HG03558 (cell line): ENCODE data around the gene ST8SIA1.

Experiments used
- ATAC-seq: cut with Tn5 transposase; IDR thresholded peaks from one replicate; pipeline ENCODE4 v1.9.1; 2021; ENCODE audit warnings: moderate number of reproducible peaks; ENCODE audit not compliant: unreplicated experiment; ENCODE audit errors: extremely low read depth

Gene ST8SIA1

GRCh38 chr12:22248571-22249115 is 85.9 kb downstream of the ST8SIA1 start:
- no peak for ATAC-seq

- ATAC-seq, result no peak
Measured at GRCh38 chr12:22248121-22248520, 86.4 kb downstream of the ST8SIA1 start.

- no peak for ATAC-seq
Measured at GRCh38 chr12:22246217-22246846, 88.2 kb downstream of the ST8SIA1 start.

- ATAC-seq, result no peak
Measured at GRCh38 chr12:22242726-22243125, 91.8 kb downstream of the ST8SIA1 start.

- ATAC-seq, result no peak
Measured at GRCh38 chr12:22238211-22238610, 96.3 kb downstream of the ST8SIA1 start.

- no peak for ATAC-seq
Measured at GRCh38 chr12:22234561-22234960, 99.9 kb downstream of the ST8SIA1 start.

- ATAC-seq, result no peak
Measured at GRCh38 chr12:22231836-22232235, 102.7 kb downstream of the ST8SIA1 start.

- no peak for ATAC-seq
Measured at GRCh38 chr12:22231078-22231477, 103.4 kb downstream of the ST8SIA1 start.

GRCh38 chr12:22230280-22230794 is 104.2 kb downstream of the ST8SIA1 start:
- ATAC-seq, result no peak

GRCh38 chr12:22229652-22230279 is 104.7 kb downstream of the ST8SIA1 start:
- no peak for ATAC-seq

GRCh38 chr12:22228022-22228875 is 106.3 kb downstream of the ST8SIA1 start:
- no peak for ATAC-seq

- ATAC-seq, result no peak
Measured at GRCh38 chr12:22223356-22223755, 111.2 kb downstream of the ST8SIA1 start.

GRCh38 chr12:22217556-22217955 is 117.0 kb downstream of the ST8SIA1 start:
- no peak for ATAC-seq

GRCh38 chr12:22215467-22216253 is 118.8 kb downstream of the ST8SIA1 start:
- ATAC-seq, result no peak

GRCh38 chr12:22211128-22211527 is 123.4 kb downstream of the ST8SIA1 start:
- ATAC-seq, result no peak

- no peak for ATAC-seq
Measured at GRCh38 chr12:22209422-22209821, 125.1 kb downstream of the ST8SIA1 start.

GRCh38 chr12:22206111-22206728 is 128.3 kb downstream of the ST8SIA1 start:
- no peak for ATAC-seq

- ATAC-seq, result no peak
Measured at GRCh38 chr12:22204391-22204790, 130.1 kb downstream of the ST8SIA1 start.

- no peak for ATAC-seq
Measured at GRCh38 chr12:22202847-22203246, 131.7 kb downstream of the ST8SIA1 start.

GRCh38 chr12:22201101-22201500 is 133.4 kb downstream of the ST8SIA1 start:
- no peak for ATAC-seq
